HEK293T (cell line): ENCODE results near the gene IL4R.

ENCODE experiments used
- CTCF ChIA-PET: fragments of 350-600 bp; formaldehyde crosslinking; extraction: SDS; loops from one replicate; lab custom pipeline; 2021; ENCODE audit warnings: antibody characterized with exemption, inconsistent platforms; lab: Yijun Ruan, JAX
- POLR2A ChIA-PET: fragments of 350-600 bp; formaldehyde crosslinking; extraction: SDS; loops from one replicate; lab custom pipeline; 2020; ENCODE audit warnings: antibody characterized with exemption, inconsistent platforms; lab: Yijun Ruan, JAX
- DNase-seq: peaks from one replicate; pipeline ENCODE4 v3.0.0; 2012; ENCODE audit warnings: mixed read lengths; ENCODE audit errors: extremely low spot score
- ARNT ChIP-seq: fragments of 450-650 bp; IDR thresholded peaks from 2 replicates; pipeline ENCODE4 v1.6.1; 2017; ENCODE audit warnings: mild to moderate bottlenecking
- BHLHE40 ChIP-seq: fragments of 450-650 bp; IDR thresholded peaks from 2 replicates; pipeline ENCODE4 v1.6.1; 2016; ENCODE audit warnings: mild to moderate bottlenecking, moderate library complexity, borderline replicate concordance
- CTBP1 ChIP-seq: fragments of 450-650 bp; IDR thresholded peaks from 2 replicates; pipeline ENCODE4 v1.6.1; 2016; ENCODE audit warnings: borderline replicate concordance
- ELF4 ChIP-seq: fragments of 450-650 bp; IDR thresholded peaks from 2 replicates; pipeline ENCODE4 v1.6.1; 2017; ENCODE audit warnings: antibody characterized with exemption
- FOXA1 ChIP-seq: fragments of 450-650 bp; IDR thresholded peaks from 2 replicates; pipeline ENCODE4 v1.6.1; 2016; ENCODE audit warnings: mild to moderate bottlenecking
- FOXK2 ChIP-seq: fragments of 450-650 bp; IDR thresholded peaks from 2 replicates; pipeline ENCODE4 v1.6.1; 2016; ENCODE audit warnings: mild to moderate bottlenecking
- FOXM1 ChIP-seq: fragments of 450-650 bp; IDR thresholded peaks from 2 replicates; pipeline ENCODE4 v1.6.1; 2017; ENCODE audit warnings: mild to moderate bottlenecking, borderline replicate concordance
- HDGF ChIP-seq: fragments of 450-650 bp; IDR thresholded peaks from 2 replicates; pipeline ENCODE4 v1.6.1; 2017; ENCODE audit warnings: antibody characterized with exemption, borderline replicate concordance
- L3MBTL2 ChIP-seq: fragments of 450-650 bp; conservative IDR thresholded peaks from 2 replicates; pipeline ENCODE4 v1.6.1; 2016; ENCODE audit warnings: mild to moderate bottlenecking
- LEF1 ChIP-seq: fragments of 450-650 bp; IDR thresholded peaks from 2 replicates; pipeline ENCODE4 v1.6.1; 2017; ENCODE audit warnings: mild to moderate bottlenecking, borderline replicate concordance
- NFRKB ChIP-seq: fragments of 450-650 bp; IDR thresholded peaks from 2 replicates; pipeline ENCODE4 v1.6.1; 2016; ENCODE audit warnings: mild to moderate bottlenecking, moderate library complexity
- SP1 ChIP-seq: fragments of 450-650 bp; IDR thresholded peaks from 2 replicates; pipeline ENCODE4 v1.6.1; 2017
- SUZ12 ChIP-seq: fragments of 450-650 bp; IDR thresholded peaks from 2 replicates; pipeline ENCODE4 v1.6.1; 2016; ENCODE audit warnings: mild to moderate bottlenecking
- TARDBP ChIP-seq: fragments of 450-650 bp; IDR thresholded peaks from 2 replicates; pipeline ENCODE4 v1.6.1; 2016
- ZNF384 ChIP-seq: fragments of 450-650 bp; IDR thresholded peaks from 2 replicates; pipeline ENCODE4 v1.6.1; 2016
- TF ChIP-seq, protein P1 (sequence below): fragments of 450-650 bp; IDR thresholded peaks from 2 replicates; pipeline ENCODE4 v1.6.1; 2016

The IL4R gene

GRCh38 chr16:27403601-27403992 lies 89.8 kb downstream of the IL4R start:
- TF ChIP-seq FOXA1 = no peak
- TF ChIP-seq SP1 = no peak
- TF ChIP-seq FOXK2 = no peak
- no peak for TF ChIP-seq SUZ12
- TF ChIP-seq CTBP1 = no peak
- TF ChIP-seq TARDBP = no peak
- no peak for TF ChIP-seq HDGF
- TF ChIP-seq ARNT = no peak
- TF ChIP-seq NFRKB = no peak
- no peak for TF ChIP-seq BHLHE40
- TF ChIP-seq, protein P1, sequence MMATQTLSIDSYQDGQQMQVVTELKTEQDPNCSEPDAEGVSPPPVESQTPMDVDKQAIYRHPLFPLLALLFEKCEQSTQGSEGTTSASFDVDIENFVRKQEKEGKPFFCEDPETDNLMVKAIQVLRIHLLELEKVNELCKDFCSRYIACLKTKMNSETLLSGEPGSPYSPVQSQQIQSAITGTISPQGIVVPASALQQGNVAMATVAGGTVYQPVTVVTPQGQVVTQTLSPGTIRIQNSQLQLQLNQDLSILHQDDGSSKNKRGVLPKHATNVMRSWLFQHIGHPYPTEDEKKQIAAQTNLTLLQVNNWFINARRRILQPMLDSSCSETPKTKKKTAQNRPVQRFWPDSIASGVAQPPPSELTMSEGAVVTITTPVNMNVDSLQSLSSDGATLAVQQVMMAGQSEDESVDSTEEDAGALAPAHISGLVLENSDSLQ = no peak
- DNase-seq = no peak
- ChIA-PET CTCF (no interaction called here), POLR2A (interaction anchor here (1.3 kb wide), 1 partner anchor 135 kb away, joined by 4 read pairs; the partner anchor contains the start of gene NSMCE1)

DNA sequence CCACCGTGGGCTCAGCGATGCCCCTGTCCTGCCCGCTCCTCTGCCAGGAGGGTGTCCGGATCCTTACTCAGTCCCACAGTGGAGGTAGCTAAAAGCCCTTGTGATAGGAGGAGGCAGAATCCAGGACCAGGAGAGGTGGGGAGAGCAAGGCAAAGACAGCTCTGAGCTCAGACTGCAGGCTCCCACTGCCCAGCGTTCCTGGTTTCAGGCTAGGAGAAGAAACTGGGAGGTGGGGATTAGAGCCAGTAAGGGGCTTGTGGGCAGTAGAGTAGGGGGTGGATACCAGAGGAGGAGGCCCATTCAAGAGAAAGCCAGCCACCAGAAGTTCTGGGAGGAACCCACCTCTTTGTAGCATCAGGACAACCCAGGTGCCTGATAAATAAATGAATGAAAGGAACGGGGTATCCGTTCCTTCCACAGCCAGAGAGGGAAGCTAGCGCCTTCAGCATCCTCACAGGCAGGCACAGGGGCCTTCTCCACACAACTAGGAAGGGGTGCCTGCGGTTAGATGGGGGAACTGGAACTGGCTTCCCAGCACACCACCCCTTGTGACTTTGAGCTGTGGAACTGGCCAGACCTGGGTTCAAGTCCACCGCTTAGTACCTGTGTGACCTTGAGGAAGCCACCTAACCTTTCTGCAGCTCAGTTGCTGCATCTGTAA lies 90.5 kb downstream of the IL4R start:
- ChIA-PET CTCF (no interaction called here), POLR2A (interaction anchor here (1.3 kb wide), 1 partner anchor 136 kb away, joined by 4 read pairs; the partner anchor contains the start of gene NSMCE1)
- TF ChIP-seq BHLHE40 = no peak
- no peak for TF ChIP-seq FOXK2
- TF ChIP-seq CTBP1 = no peak
- no peak for TF ChIP-seq ARNT
- no peak for TF ChIP-seq ZNF384
- TF ChIP-seq LEF1 = no peak
- no peak for TF ChIP-seq L3MBTL2
- TF ChIP-seq NFRKB = no peak
- TF ChIP-seq TARDBP = no peak
- no peak for TF ChIP-seq SUZ12
- no peak for TF ChIP-seq FOXM1
- TF ChIP-seq SP1 = no peak
- TF ChIP-seq HDGF = no peak
- TF ChIP-seq, protein P1 = no peak
- no peak for TF ChIP-seq FOXA1
- no peak for DNase-seq

DNA sequence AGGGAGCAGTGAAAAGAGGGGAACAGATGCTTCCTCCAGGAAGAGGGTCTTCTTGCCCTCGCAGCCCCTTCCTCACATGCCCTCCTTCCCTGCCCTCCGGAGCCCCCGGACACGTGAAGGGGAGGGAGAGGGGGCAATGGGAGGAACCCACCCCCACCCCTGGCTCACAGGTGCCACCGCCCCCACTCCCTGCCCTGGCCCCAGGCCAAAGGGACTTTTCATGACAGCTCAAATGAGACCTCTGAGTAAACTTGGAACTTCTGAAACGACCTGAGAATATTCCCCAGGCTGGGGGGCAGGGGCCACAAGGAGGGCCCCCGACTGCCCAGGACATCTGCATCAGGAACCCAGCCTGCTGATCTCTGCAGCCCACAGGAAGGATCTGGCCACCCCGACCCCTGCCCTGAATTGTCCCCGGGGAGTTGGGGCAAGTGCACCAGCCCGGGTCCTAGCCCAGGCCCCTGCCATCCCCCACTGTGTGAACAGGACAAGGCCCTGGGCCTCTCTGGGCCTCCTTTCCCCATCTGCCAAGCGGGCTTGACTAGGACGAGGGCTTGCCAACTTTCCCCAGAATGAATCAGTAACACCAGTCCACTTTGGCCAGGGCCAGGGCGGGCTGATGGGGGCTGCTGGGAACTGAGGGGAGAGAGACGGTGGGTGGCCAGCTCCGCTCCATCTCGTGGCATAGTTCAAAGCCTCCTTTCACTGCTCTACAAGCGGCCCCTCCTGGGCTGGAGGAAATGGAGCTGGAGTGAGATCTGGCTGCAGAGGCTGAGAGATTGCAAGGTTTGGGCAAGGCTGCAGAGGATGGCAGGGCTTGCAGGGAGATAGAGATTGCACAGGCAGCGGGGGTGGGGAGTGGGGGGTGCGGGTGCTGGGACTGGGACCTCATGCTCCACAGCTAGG lies 92.0 kb downstream of the IL4R start:
- TF ChIP-seq ARNT = no peak
- no peak for TF ChIP-seq FOXK2
- no peak for TF ChIP-seq NFRKB
- no peak for TF ChIP-seq SUZ12
- TF ChIP-seq FOXA1 = no peak
- TF ChIP-seq SP1 = no peak
- TF ChIP-seq, protein P1 = no peak
- no peak for TF ChIP-seq BHLHE40
- no peak for TF ChIP-seq ELF4
- CTCF ChIA-PET = no interaction called here
- DNase-seq = no peak
- POLR2A ChIA-PET = no interaction called here

- no peak for DNase-seq
- TF ChIP-seq CTBP1 (no peak), ELF4 (no peak), HDGF (no peak), FOXA1 (no peak), ARNT (no peak), BHLHE40 (no peak), FOXK2 (no peak), NFRKB (no peak), SP1 (no peak), LEF1 (no peak)
- TF ChIP-seq, protein P1 = no peak
- CTCF ChIA-PET = no interaction called here
- POLR2A ChIA-PET = no interaction called here
These were observed 92.8 kb downstream of the IL4R start for GRCh38 chr16:27406511-27407128.

DNA sequence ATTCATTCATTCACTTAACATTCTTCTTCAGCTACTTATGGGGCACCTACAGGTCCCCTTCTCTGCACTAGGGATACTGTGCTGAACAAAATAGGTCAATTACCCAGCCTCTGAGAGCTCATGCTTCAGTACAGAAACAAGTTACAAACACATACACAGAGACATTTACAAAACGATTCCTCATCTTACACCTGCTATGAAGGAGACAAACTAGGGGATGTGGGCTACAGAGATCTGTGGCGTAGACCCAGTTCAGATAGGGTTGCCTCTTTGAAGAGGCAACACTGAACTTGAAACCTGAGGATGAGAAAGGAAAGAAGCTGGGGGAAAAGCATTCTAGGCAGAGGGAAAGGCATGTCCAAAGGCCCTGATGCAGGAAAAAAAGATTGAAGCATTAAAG lies 93.4 kb downstream of the IL4R start:
- DNase-seq = no peak
- POLR2A ChIA-PET = no interaction called here
- TF ChIP-seq CTBP1 (no peak), L3MBTL2 (no peak), SP1 (no peak), FOXA1 (no peak), LEF1 (no peak), ARNT (no peak), ELF4 (no peak), ZNF384 (no peak), TARDBP (no peak), SUZ12 (no peak), BHLHE40 (no peak), HDGF (no peak)
- TF ChIP-seq, protein P1 = no peak
- CTCF ChIA-PET = no interaction called here
